Heart left ventricle (tissue), 16 donors: ENCODE measurements around the gene BORCS5. TPM values are rescaled to one million over a fixed set of nuclear protein-coding genes. Genes with fewer than 3 reads are reported as not detected.

ENCODE experiments used
- ATAC-seq, 4 donors: fragments of 200-7000 bp; cut with Tn5 transposase; one replicate each; pipeline ENCODE4 v1.9.1; 2020 to 2022; ENCODE audit warnings: moderate library complexity in 4 of 4, mild to moderate bottlenecking in 3 of 4, moderate number of reproducible peaks in 1 of 4
- DNase-seq, 5 donors: peaks; one replicate each; pipeline ENCODE4 v3.0.0-alpha.2; 2020
- H3K27ac ChIP-seq, 12 donors: fragments of 200-600 bp; sonication (generic) in 4 of 12; one replicate each; pipeline versions ENCODE4 v1.5.0 to v1.8.0; 2016 to 2022; ENCODE audit warnings: mild to moderate bottlenecking in 2 of 12
- H3K27me3 ChIP-seq, 9 donors: fragments of 200-600 bp; sonication (generic) in 2 of 9; one replicate each; pipeline versions ENCODE4 v1.5.1 to v1.8.0; 2016 to 2022; ENCODE audit warnings: mild to moderate bottlenecking in 3 of 9
- H3K36me3 ChIP-seq, 9 donors: fragments of 200-600 bp; sonication (generic) in 2 of 9; one replicate each; pipeline versions ENCODE4 v1.5.0 to v1.8.0; 2018 to 2022; ENCODE audit warnings: mild to moderate bottlenecking in 2 of 9
- H3K4me1 ChIP-seq, 12 donors: fragments of 200-600 bp; sonication (generic) in 4 of 12; one replicate each; pipeline versions ENCODE4 v1.5.0 to v1.8.0; 2016 to 2022; ENCODE audit warnings: mild to moderate bottlenecking in 3 of 12
- H3K4me3 ChIP-seq, 12 donors: fragments of 200-600 bp; sonication (generic) in 4 of 12; one replicate each; pipeline versions ENCODE4 v1.5.0 to v1.8.0; 2017 to 2022; ENCODE audit warnings: mild to moderate bottlenecking in 9 of 12, moderate library complexity in 4 of 12
- H3K9me3 ChIP-seq, 12 donors: fragments of 200-600 bp; sonication (generic) in 4 of 12; one replicate each; pipeline versions ENCODE4 v1.5.0 to v1.8.0; 2016 to 2022; ENCODE audit warnings: mild to moderate bottlenecking in 1 of 12
- CTCF ChIP-seq, 12 donors: fragments of 200-600 bp; sonication (generic) in 4 of 12; IDR thresholded peaks; one replicate each; pipeline versions ENCODE4 v1.5.0 to v1.8.0; 2018 to 2022; ENCODE audit warnings: antibody characterized with exemption in 12 of 12, mild to moderate bottlenecking in 5 of 12
- POLR2A ChIP-seq, 2 donors: fragments of 450-650 bp; IDR thresholded peaks; one replicate each; pipeline ENCODE4 v1.6.1; 2017; ENCODE audit warnings: antibody characterized with exemption in 2 of 2, mild to moderate bottlenecking in 2 of 2, moderate library complexity in 2 of 2
- WGBS, 4 donors: extraction: QIAGEN DNeasy Blood & Tissue Kit in 2 of 4; methylation state at CpG; one replicate each; pipeline versions ENCODE4 v1.1.5 to v1.1.7; 2013 to 2018; 5-methylcytosine and 5-hydroxymethylcytosine counted together
- intact Hi-C, 10 donors: fragments of 100-400 bp; cut with DNase I; formaldehyde crosslinking; loops; one replicate each; pipeline versions ENCODE4 v1.11.1 to v1.14.2; 2022
- polyA plus RNA-seq, 2 donors: library from polyadenylated mRNA; stranded (reverse); fragments of 200-250 nt; gene quantifications; one replicate each; pipeline ENCODE4 v1.2.3, GENCODE V29; 2013
- total RNA-seq, 9 donors: library from RNA; depleted of rRNA in 2 of 9; stranded (reverse); fragments of >200 nt in 2 of 9; fragmentation: NEBNext Ultra II Directional in 3 of 9; extraction: Animal tissue kit (Norgen Biotek cat#: 25700) in 3 of 9; gene quantifications; one replicate each; pipeline versions ENCODE4 v1.1.0 to v1.2.4, GENCODE V29; 2016 to 2023
- donor health status: ischemic (EF 13 %, LVEDD 7.1; RV severe dilation, severe dysfunction).
- donor health status: healthy with polysubstance abuse.
- donor health status: DM: no; HTN: yes; CAD: no.
- donor health status: DM: no; HTN: no; CAD: no.
- donor health status: ischemic (EF 25% LVEDD 6.9; RV normal size, moderate dysfunction).
- donor health status: ischemic (EF 25% LVEDD 5.7; RV mildly dilated, moderate dysfunction).
- donor health status: healthy.
- donor health status: DM: yes; HTN: yes; CAD: no.
- donor health status: ischemic (EF 35%, LVEDD 5.7; RV mildly dilated, moderate dysfunction).
- donor health status: nonischemic (EF 11% LVEDD 7.7; RV severe dilation, severe dysfunction).
- donor health status: DM: yes; HTN: yes; CAD: no.
- donor health status: PGD.
- donor health status: ischemic (EF 29% LVEDD 5.4; RV normal size, mild dysfunction).
- donor health status: nonischemic (EF 23%, LVEDD 6.1; RV moderate dilation, normal function).

BORCS5 gene
- total and polyA plus RNA-seq, 11 donors = 3.9 to 21.3 (median 12.3) TPM

- 32 to 35% (median 34%) methylated on average over 10 of the region's 10 CpGs for WGBS, 4 donors
- Histone ChIP-seq H3K27me3 (no peaks in the 10 kb centered on the region), H3K4me1 (peaks cover 0 to 25% (median 11%) of the 10 kb centered on the region in 12 donors), H3K9me3 (no peaks in the 10 kb centered on the region), H3K36me3 (peaks cover 0 to 14% (median 0%) of the 10 kb centered on the region in 9 donors), H3K27ac (peak overlapping the region in 1 of 12 donors; percentile 53), H3K4me3 (no peak overlapping the region)
- DNase-seq (peak; percentile 35 to 67 (median 47)), ATAC-seq (peak in 3 of 4 donors; percentile 50 to 66 (median 52))
- TF ChIP-seq CTCF (IDR thresholded peaks at IDR 0.05) (peak; percentile 76 to 94 (median 82)), POLR2A (IDR thresholded peaks at IDR 0.05) (no peak)
- intact Hi-C loops = loop anchor here in 8 of 10 donors (1.0 to 10.0 kb wide), 10 partner anchors 67 to 752 kb away; partner anchors contain the start of gene LRP6 (in 2 of the 8)
These were observed 22.4 kb upstream of the BORCS5 start for GRCh38 chr12:12334367-12335040.

DNA sequence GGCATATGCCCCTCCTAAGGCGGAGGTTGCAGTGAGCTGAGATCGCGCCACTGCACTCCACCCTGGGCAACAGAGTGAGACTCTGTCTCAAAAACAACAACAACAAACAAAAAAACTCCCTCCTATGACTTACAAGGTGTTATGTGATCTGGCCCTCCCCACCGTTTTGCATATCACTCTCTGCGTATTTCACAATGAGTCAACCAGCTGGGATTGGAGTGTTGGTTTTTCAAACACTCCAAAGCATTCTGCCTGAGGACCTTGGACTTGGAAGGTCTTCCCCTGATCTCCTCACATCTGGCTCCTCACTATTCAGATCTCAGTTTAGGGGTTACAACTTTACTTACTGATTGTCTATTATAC is 20.8 kb upstream of the BORCS5 start:
- ATAC-seq (no peak), DNase-seq (no peak)
- Histone ChIP-seq H3K36me3 (peaks cover 0 to 13% (median 0%) of the 10 kb centered on the region in 9 donors), H3K4me1 (peaks cover 0 to 25% (median 11%) of the 10 kb centered on the region in 12 donors), H3K27ac (no peak overlapping the region), H3K9me3 (no peaks in the 10 kb centered on the region), H3K27me3 (no peaks in the 10 kb centered on the region), H3K4me3 (no peak overlapping the region)
- intact Hi-C loops = loop anchor here in 2 of 10 donors (10.0 kb wide), 2 partner anchors 71 to 751 kb away; partner anchors contain the start of gene LRP6 (in 1 of the 2)
- no peak for TF ChIP-seq CTCF (IDR thresholded peaks at IDR 0.05)
- no peak for TF ChIP-seq POLR2A (IDR thresholded peaks at IDR 0.05)
- WGBS, 4 donors = 89 to 92% (median 91%) methylated on average over 5 of the region's 5 CpGs

DNA sequence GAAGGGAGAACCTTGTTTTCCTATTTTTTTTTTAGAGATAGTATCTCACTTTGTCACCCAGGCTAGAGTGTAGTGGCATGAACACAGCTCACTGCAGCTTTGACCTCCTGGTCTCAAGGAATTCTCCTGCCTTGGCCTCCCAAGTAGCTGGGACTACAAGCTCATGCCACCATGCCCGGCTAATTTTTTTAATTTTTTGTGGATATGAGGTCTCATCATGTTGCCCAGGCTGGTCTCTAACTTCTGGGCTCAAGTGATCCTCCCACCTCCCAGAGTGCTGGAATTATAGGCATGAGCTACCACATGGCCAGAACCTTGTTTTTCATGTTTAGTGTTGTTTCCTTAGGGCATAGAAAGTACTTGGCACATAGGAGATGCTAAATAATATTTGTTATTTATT is 20.4 kb upstream of the BORCS5 start:
- intact Hi-C loops = loop anchor here in 2 of 10 donors (10.0 kb wide), 2 partner anchors 72 to 752 kb away; partner anchors contain the start of gene LRP6 (in 1 of the 2)
- H3K36me3 ChIP-seq = peaks cover 0 to 14% (median 2%) of the 10 kb centered on the region in 9 donors

More for the DNA sequence above, 20.4 kb upstream of the BORCS5 start:
- WGBS, 4 donors = 88 to 98% (median 90%) methylated on average over 1 of the region's 1 CpG
- ATAC-seq (no peak), DNase-seq (no peak)
- Histone ChIP-seq H3K27ac (no peak overlapping the region), H3K27me3 (no peaks in the 10 kb centered on the region), H3K4me1 (peaks cover 0 to 25% (median 11%) of the 10 kb centered on the region in 12 donors), H3K4me3 (no peak overlapping the region), H3K9me3 (no peaks in the 10 kb centered on the region)
- TF ChIP-seq CTCF (IDR thresholded peaks at IDR 0.05) = no peak
- no peak for TF ChIP-seq POLR2A (IDR thresholded peaks at IDR 0.05)
